GM12891 (cell line): ENCODE measurements around the gene XPO4.

ENCODE experiments used
- POLR2A ChIP-seq: IDR thresholded peaks from 2 replicates; pipeline ENCODE4 v1.6.1; 2011; ENCODE audit warnings: low read depth, low read length, control low read depth
- POLR2AphosphoS5 ChIP-seq: IDR thresholded peaks from 2 replicates; pipeline ENCODE4 v1.6.1; 2011; ENCODE audit warnings: low read depth, low read length, control low read depth

DNA sequence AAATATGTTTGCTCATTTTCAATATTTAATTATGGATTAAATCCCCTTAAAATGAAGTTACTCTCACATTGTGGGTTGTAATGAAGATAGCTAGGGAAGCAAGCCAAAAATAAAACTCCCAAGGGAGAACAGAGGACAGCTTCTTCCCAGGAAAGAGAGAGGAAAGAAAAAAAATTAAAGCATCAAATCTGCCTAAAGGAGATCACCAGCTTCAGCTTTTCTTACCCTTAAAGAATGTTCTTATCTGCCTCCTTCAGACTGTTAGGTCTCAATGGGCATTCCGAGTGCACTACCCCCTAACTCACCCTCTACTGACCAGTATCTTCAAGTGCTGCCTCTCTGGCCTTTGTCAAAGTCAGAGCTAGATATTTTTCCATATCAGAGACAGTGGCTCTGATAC, 55.2 kb downstream of the XPO4 start:
- TF ChIP-seq POLR2A (no peak), POLR2AphosphoS5 (no peak)
